SU-DHL-6 (cell line): ENCODE measurements around the gene CBFB.

Experiments
- H2AFZ ChIP-seq: fragments of 200-600 bp; sonication (generic); 2 replicates; pipeline ENCODE4 v1.6.1; 2014; ENCODE audit warnings: low read depth, mild to moderate bottlenecking, moderate library complexity, mixed read lengths, antibody characterized with exemption, low read length; ENCODE audit not compliant: severe bottlenecking
- H3F3A ChIP-seq: fragments of 200-600 bp; shearing (Covaris generic); 2 replicates; pipeline ENCODE4 v1.6.0; 2016; ENCODE audit warnings: antibody characterized with exemption, mild to moderate bottlenecking; ENCODE audit not compliant: insufficient read depth
- H3K27ac ChIP-seq: fragments of 200-600 bp; sonication (generic); 2 replicates; pipeline ENCODE4 v1.5.1; 2016; ENCODE audit warnings: low read depth, mild to moderate bottlenecking, low read length, moderate library complexity, mixed read lengths
- H3K27me3 ChIP-seq: fragments of 200-600 bp; sonication (generic), shearing (Covaris generic); 2 replicates; pipeline ENCODE4 v1.6.0; 2014; ENCODE audit warnings: mild to moderate bottlenecking, low read length
- H3K36me3 ChIP-seq: fragments of 200-600 bp; sonication (generic); 2 replicates; pipeline ENCODE4 v1.6.1; 2014; ENCODE audit warnings: mild to moderate bottlenecking, low read length, mixed read lengths
- H3K4me2 ChIP-seq: fragments of 300-600, 200-600 bp; shearing (Covaris generic), sonication (generic); 2 replicates; pipeline ENCODE4 v1.6.0; 2014; ENCODE audit warnings: low read length, low read depth, mild to moderate bottlenecking; ENCODE audit not compliant: poor library complexity, severe bottlenecking
- H3K4me3 ChIP-seq: fragments of 200-600 bp; sonication (generic); 2 replicates; pipeline ENCODE4 v1.5.1; 2014; ENCODE audit warnings: antibody characterized with exemption, low read length, mild to moderate bottlenecking, mixed read lengths; ENCODE audit not compliant: insufficient read depth, poor library complexity, severe bottlenecking
- H3K79me2 ChIP-seq: fragments of 200-600 bp; sonication (generic); 2 replicates; pipeline ENCODE4 v1.6.1; 2014; ENCODE audit warnings: mild to moderate bottlenecking, low read length, moderate library complexity; ENCODE audit not compliant: insufficient read depth
- H3K9ac ChIP-seq: fragments of 200-600 bp; sonication (generic); 2 replicates; pipeline ENCODE4 v1.7.0; 2014; ENCODE audit warnings: mild to moderate bottlenecking, low read length
- H3K9me2 ChIP-seq: fragments of 200-600 bp; sonication (generic); replicated peaks from 2 replicates; pipeline ENCODE4 v1.6.1; 2014; ENCODE audit warnings: low read length; ENCODE audit not compliant: insufficient read depth
- H3K9me3 ChIP-seq: fragments of 200-600 bp; sonication (generic); 2 replicates; pipeline ENCODE4 v1.6.1; 2014; ENCODE audit warnings: low read length, mixed read lengths; ENCODE audit not compliant: insufficient read depth
- H4K20me1 ChIP-seq: fragments of 200-600 bp; sonication (generic); 2 replicates; pipeline ENCODE4 v1.6.1; 2014; ENCODE audit warnings: low read depth, mild to moderate bottlenecking, antibody characterized with exemption, low read length, moderate library complexity, mixed read lengths
- CTCF ChIP-seq: fragments of 200-600 bp; sonication (generic); IDR thresholded peaks from one replicate; pipeline ENCODE4 v1.5.1; 2017; ENCODE audit warnings: antibody characterized with exemption, mild to moderate bottlenecking, low read length, moderate library complexity; ENCODE audit not compliant: insufficient read depth, poor library complexity, severe bottlenecking
- EZH2phosphoT487 ChIP-seq: fragments of 200-600 bp; sonication (generic), shearing (Covaris generic); conservative IDR thresholded peaks from 2 replicates; pipeline ENCODE4 v1.6.1; 2018; ENCODE audit warnings: mild to moderate bottlenecking, antibody characterized with exemption, low read length, moderate library complexity, mixed read lengths

CBFB gene

GRCh38 chr16:67088551-67088950 is 59.6 kb downstream of the CBFB start:
- Histone ChIP-seq H3K9ac (no peak overlapping the region), H3K36me3 (peaks cover 13% of the 10 kb centered on the region; the same call in 1 of the 2 replicates), H3K4me3 (no peak overlapping the region), H3K79me2 (peaks cover 13% of the 10 kb centered on the region), H3F3A (peaks cover 9% of the 10 kb centered on the region; the same call in 1 of the 2 replicates), H3K4me2 (no peak overlapping the region), H3K9me2 (no peaks in the 10 kb centered on the region), H4K20me1 (no peaks in the 10 kb centered on the region), H3K27ac (no peak overlapping the region), H3K27me3 (no peaks in the 10 kb centered on the region), H3K9me3 (no peaks in the 10 kb centered on the region), H2AFZ (no peak overlapping the region)
- no peak for TF ChIP-seq CTCF
- no peak for TF ChIP-seq EZH2phosphoT487

GRCh38 chr16:67089101-67089500 is 60.2 kb downstream of the CBFB start:
- TF ChIP-seq CTCF (no peak), EZH2phosphoT487 (no peak)
- peaks cover 18% of the 10 kb centered on the region for H3K79me2 ChIP-seq
- H3K9me3 ChIP-seq: no peaks in the 10 kb centered on the region
- H3K9me2 ChIP-seq: no peaks in the 10 kb centered on the region
- H3K27me3 ChIP-seq: no peaks in the 10 kb centered on the region
- H3K36me3 ChIP-seq: peaks cover 13% of the 10 kb centered on the region; the same call in 1 of the 2 replicates
- H4K20me1 ChIP-seq: no peaks in the 10 kb centered on the region
- H3K27ac ChIP-seq: no peak overlapping the region
- H3K4me3 ChIP-seq: no peak overlapping the region
- H3F3A ChIP-seq: peaks cover 9% of the 10 kb centered on the region; the same call in 1 of the 2 replicates
- H3K9ac ChIP-seq: no peak overlapping the region
- no peak overlapping the region for H3K4me2 ChIP-seq
- H2AFZ ChIP-seq: no peak overlapping the region

GRCh38 chr16:67091906-67092566 is 63.1 kb downstream of the CBFB start:
- Histone ChIP-seq H3K4me3 (no peak overlapping the region), H3K9me3 (no peaks in the 10 kb centered on the region), H3K36me3 (peaks cover 8% of the 10 kb centered on the region; the same call in 1 of the 2 replicates), H3K27ac (no peak overlapping the region), H2AFZ (no peak overlapping the region), H3K9me2 (no peaks in the 10 kb centered on the region), H3K27me3 (no peaks in the 10 kb centered on the region), H4K20me1 (no peaks in the 10 kb centered on the region; the same call in 1 of the 2 replicates), H3K4me2 (no peak overlapping the region), H3K9ac (no peak overlapping the region), H3F3A (peaks cover 7% of the 10 kb centered on the region; the same call in 1 of the 2 replicates), H3K79me2 (peaks cover 24% of the 10 kb centered on the region)
- TF ChIP-seq CTCF (no peak), EZH2phosphoT487 (no peak)
